Measurements from ENCODE around the gene CEND1. TPM values are rescaled to one million over a fixed set of nuclear protein-coding genes. Genes with fewer than 3 reads are reported as not detected.

Gene CEND1
- polyA plus RNA-seq, 1 donor from 2014 or later, result 11.8 TPM

- H3K79me2 ChIP-seq (replicated peaks; ENCODE audit: insufficient read depth, low read length), result peaks cover 18% of the 10 kb centered on the region
- H4K20me1 ChIP-seq (ENCODE audit: insufficient read depth), result no peaks in the 10 kb centered on the region
- H3K9me2 ChIP-seq (ENCODE audit: insufficient read depth, low read length), result no peaks in the 10 kb centered on the region
- no peak overlapping the region for H3K9ac ChIP-seq (ENCODE audit: low read length)
- H3K27me3 ChIP-seq (ENCODE audit: insufficient read depth, low read depth, low read length), result no peaks in the 10 kb centered on the region
- no peak overlapping the region for H3K4me3 ChIP-seq (ENCODE audit: low read length)
- H3F3A ChIP-seq (ENCODE audit: insufficient read depth, low read length, poor library complexity, severe bottlenecking), result no peaks in the 10 kb centered on the region
- no peak overlapping the region for H3K4me2 ChIP-seq (ENCODE audit: low read length)
- H3K9me3 ChIP-seq (ENCODE audit: low read length), result no peaks in the 10 kb centered on the region
- no peak overlapping the region for H2AFZ ChIP-seq (ENCODE audit: low read depth, low read length)
- no peak overlapping the region for H3K27ac ChIP-seq (ENCODE audit: low read length)
- H3K36me3 ChIP-seq (ENCODE audit: insufficient read depth, low read length), result no peaks in the 10 kb centered on the region
- TF ChIP-seq EP300 (conservative IDR thresholded peaks at IDR 0.05; ENCODE audit: poor library complexity, severe bottlenecking) (no peak), EZH2 (IDR thresholded peaks at IDR 0.05; ENCODE audit: borderline replicate concordance, insufficient read depth, low read length, poor library complexity, severe bottlenecking) (no peak), TAF1 (IDR thresholded peaks at IDR 0.05; ENCODE audit: low read depth) (no peak), MXI1 (conservative IDR thresholded peaks at IDR 0.05; ENCODE audit: poor library complexity, severe bottlenecking) (no peak), POLR2AphosphoS5 (IDR thresholded peaks at IDR 0.05) (no peak)
- TF ChIP-seq, protein P1, sequence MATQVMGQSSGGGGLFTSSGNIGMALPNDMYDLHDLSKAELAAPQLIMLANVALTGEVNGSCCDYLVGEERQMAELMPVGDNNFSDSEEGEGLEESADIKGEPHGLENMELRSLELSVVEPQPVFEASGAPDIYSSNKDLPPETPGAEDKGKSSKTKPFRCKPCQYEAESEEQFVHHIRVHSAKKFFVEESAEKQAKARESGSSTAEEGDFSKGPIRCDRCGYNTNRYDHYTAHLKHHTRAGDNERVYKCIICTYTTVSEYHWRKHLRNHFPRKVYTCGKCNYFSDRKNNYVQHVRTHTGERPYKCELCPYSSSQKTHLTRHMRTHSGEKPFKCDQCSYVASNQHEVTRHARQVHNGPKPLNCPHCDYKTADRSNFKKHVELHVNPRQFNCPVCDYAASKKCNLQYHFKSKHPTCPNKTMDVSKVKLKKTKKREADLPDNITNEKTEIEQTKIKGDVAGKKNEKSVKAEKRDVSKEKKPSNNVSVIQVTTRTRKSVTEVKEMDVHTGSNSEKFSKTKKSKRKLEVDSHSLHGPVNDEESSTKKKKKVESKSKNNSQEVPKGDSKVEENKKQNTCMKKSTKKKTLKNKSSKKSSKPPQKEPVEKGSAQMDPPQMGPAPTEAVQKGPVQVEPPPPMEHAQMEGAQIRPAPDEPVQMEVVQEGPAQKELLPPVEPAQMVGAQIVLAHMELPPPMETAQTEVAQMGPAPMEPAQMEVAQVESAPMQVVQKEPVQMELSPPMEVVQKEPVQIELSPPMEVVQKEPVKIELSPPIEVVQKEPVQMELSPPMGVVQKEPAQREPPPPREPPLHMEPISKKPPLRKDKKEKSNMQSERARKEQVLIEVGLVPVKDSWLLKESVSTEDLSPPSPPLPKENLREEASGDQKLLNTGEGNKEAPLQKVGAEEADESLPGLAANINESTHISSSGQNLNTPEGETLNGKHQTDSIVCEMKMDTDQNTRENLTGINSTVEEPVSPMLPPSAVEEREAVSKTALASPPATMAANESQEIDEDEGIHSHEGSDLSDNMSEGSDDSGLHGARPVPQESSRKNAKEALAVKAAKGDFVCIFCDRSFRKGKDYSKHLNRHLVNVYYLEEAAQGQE (IDR thresholded peaks at IDR 0.05; ENCODE audit: borderline replicate concordance), result no peak
- TF ChIP-seq, protein P2, sequence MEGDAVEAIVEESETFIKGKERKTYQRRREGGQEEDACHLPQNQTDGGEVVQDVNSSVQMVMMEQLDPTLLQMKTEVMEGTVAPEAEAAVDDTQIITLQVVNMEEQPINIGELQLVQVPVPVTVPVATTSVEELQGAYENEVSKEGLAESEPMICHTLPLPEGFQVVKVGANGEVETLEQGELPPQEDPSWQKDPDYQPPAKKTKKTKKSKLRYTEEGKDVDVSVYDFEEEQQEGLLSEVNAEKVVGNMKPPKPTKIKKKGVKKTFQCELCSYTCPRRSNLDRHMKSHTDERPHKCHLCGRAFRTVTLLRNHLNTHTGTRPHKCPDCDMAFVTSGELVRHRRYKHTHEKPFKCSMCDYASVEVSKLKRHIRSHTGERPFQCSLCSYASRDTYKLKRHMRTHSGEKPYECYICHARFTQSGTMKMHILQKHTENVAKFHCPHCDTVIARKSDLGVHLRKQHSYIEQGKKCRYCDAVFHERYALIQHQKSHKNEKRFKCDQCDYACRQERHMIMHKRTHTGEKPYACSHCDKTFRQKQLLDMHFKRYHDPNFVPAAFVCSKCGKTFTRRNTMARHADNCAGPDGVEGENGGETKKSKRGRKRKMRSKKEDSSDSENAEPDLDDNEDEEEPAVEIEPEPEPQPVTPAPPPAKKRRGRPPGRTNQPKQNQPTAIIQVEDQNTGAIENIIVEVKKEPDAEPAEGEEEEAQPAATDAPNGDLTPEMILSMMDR (IDR thresholded peaks at IDR 0.05; ENCODE audit: poor library complexity, severe bottlenecking), result no peak
These were observed 3.7 kb upstream of the CEND1 start for GRCh38 chr11:793556-793955.

DNA sequence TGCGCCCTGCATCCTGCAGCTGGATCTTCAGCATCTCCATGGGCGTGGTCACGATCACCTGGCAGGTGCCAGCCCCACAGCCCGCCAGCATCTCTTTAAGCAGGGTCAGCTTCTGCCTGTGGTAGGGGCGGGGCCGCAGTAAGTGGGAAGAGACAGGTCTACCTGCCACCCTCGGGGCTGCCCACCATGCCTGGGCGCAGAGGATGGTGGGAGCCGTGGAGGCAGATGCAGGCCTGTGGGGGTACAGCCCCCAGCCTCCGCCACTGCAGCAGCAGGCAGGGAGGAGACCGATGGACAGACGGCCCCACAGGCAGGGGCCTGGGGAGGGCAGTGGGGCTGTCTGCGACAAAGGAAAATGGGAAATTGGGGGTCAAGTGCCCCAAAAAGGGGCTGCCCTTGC is 3.0 kb upstream of the CEND1 start:
- Histone ChIP-seq H2AFZ (ENCODE audit: low read depth, low read length) (no peak overlapping the region), H3K9me2 (ENCODE audit: insufficient read depth, low read length) (no peaks in the 10 kb centered on the region), H3K9ac (ENCODE audit: low read length) (no peak overlapping the region), H3F3A (ENCODE audit: insufficient read depth, low read length, poor library complexity, severe bottlenecking) (no peaks in the 10 kb centered on the region), H3K4me3 (ENCODE audit: low read length) (no peak overlapping the region), H3K27me3 (ENCODE audit: insufficient read depth, low read depth, low read length) (no peaks in the 10 kb centered on the region), H3K79me2 (replicated peaks; ENCODE audit: insufficient read depth, low read length) (peaks cover 19% of the 10 kb centered on the region), H3K27ac (ENCODE audit: low read length) (no peak overlapping the region), H3K36me3 (ENCODE audit: insufficient read depth, low read length) (no peaks in the 10 kb centered on the region), H4K20me1 (ENCODE audit: insufficient read depth) (no peaks in the 10 kb centered on the region), H3K9me3 (ENCODE audit: low read length) (no peaks in the 10 kb centered on the region), H3K4me2 (ENCODE audit: low read length) (no peak overlapping the region)
- no peak for TF ChIP-seq RAD21 (conservative IDR thresholded peaks at IDR 0.05)
- TF ChIP-seq EZH2 (IDR thresholded peaks at IDR 0.05; ENCODE audit: borderline replicate concordance, insufficient read depth, low read length, poor library complexity, severe bottlenecking), result no peak
- TF ChIP-seq, protein P1 (IDR thresholded peaks at IDR 0.05; ENCODE audit: borderline replicate concordance), result no peak
- TF ChIP-seq, protein P2 (IDR thresholded peaks at IDR 0.05; ENCODE audit: poor library complexity, severe bottlenecking), result no peak
- no peak for TF ChIP-seq MXI1 (conservative IDR thresholded peaks at IDR 0.05; ENCODE audit: poor library complexity, severe bottlenecking)
- TF ChIP-seq SMC3 (conservative IDR thresholded peaks at IDR 0.05; ENCODE audit: poor library complexity), result no peak
- TF ChIP-seq EP300 (conservative IDR thresholded peaks at IDR 0.05; ENCODE audit: poor library complexity, severe bottlenecking), result no peak
- TF ChIP-seq TAF1 (IDR thresholded peaks at IDR 0.05; ENCODE audit: low read depth), result no peak
- no peak for TF ChIP-seq POLR2AphosphoS5 (IDR thresholded peaks at IDR 0.05)
